Keratinocyte (primary cell): Measurements from ENCODE around the gene THTPA. TPM values are rescaled to one million over a fixed set of nuclear protein-coding genes. Genes with fewer than 3 reads are reported as not detected.
A peak's percentile ranks its signal among the peaks of the same experiment; 100 is the strongest.

Experiments
- DNase-seq: peaks from one replicate; pipeline ENCODE4 v3.0.0-alpha.2; 2011; ENCODE audit warnings: low read depth, missing footprints, low spot score
- FAIRE-seq: peaks from 2 replicates; lab custom pipeline; 2011; peaks lifted over from hg19 to GRCh38; lab: Jason Lieb, UNC
- H2AFZ ChIP-seq: 2 replicates; pipeline ENCODE4 v1.6.0; 2012; ENCODE audit warnings: low read length, control low read depth, inconsistent platforms; ENCODE audit not compliant: control insufficient read depth
- H3K27ac ChIP-seq: 2 replicates; pipeline ENCODE4 v1.5.1; 2011; ENCODE audit warnings: low read length; ENCODE audit not compliant: control insufficient read depth, insufficient read depth
- H3K27me3 ChIP-seq: 3 replicates; pipeline ENCODE4 v1.6.0; 2011; ENCODE audit warnings: low read length; ENCODE audit not compliant: control insufficient read depth, insufficient read depth; ENCODE audit errors: extremely low read depth
- H3K36me3 ChIP-seq, 2 experiments: 2 replicates in 1 of 2; 3 replicates in 1 of 2; pipeline ENCODE4 v1.5.1; 2011; ENCODE audit warnings: low read length in 2 of 2, mild to moderate bottlenecking in 1 of 2; ENCODE audit not compliant: control insufficient read depth in 2 of 2, insufficient read depth in 2 of 2; ENCODE audit errors: extremely low read depth in 1 of 2
- H3K4me1 ChIP-seq: 3 replicates; pipeline ENCODE4 v1.5.1; 2011; ENCODE audit warnings: low read length; ENCODE audit not compliant: control insufficient read depth, insufficient read depth; ENCODE audit errors: extremely low read depth
- H3K4me2 ChIP-seq: 3 replicates; pipeline ENCODE4 v1.6.0; 2011; ENCODE audit warnings: low read depth, low read length; ENCODE audit not compliant: control insufficient read depth, insufficient read depth; ENCODE audit errors: extremely low read depth
- H3K4me3 ChIP-seq, 3 experiments: fragments of 200-600 bp in 1 of 3; sonication (generic) in 1 of 3; 2 replicates in 2 of 3; 3 replicates in 1 of 3; pipeline ENCODE4 v1.5.1; 2011 to 2016; ENCODE audit warnings: low read length in 3 of 3, mild to moderate bottlenecking in 3 of 3, control low read depth in 2 of 3, inconsistent platforms in 1 of 3, low read depth in 1 of 3, mixed read lengths in 1 of 3, mixed run types in 1 of 3, moderate library complexity in 1 of 3; ENCODE audit not compliant: control insufficient read depth in 2 of 3, insufficient read depth in 2 of 3; ENCODE audit errors: extremely low read depth in 1 of 3
- H3K79me2 ChIP-seq: 2 replicates; pipeline ENCODE4 v1.6.0; 2012; ENCODE audit warnings: low read length; ENCODE audit not compliant: control insufficient read depth, insufficient read depth
- H3K9ac ChIP-seq: 3 replicates; pipeline ENCODE4 v1.6.0; 2011; ENCODE audit warnings: low read length; ENCODE audit not compliant: control insufficient read depth, insufficient read depth; ENCODE audit errors: extremely low read depth
- H3K9me1 ChIP-seq: 3 replicates; pipeline ENCODE4 v1.6.0; 2011; ENCODE audit warnings: low read length; ENCODE audit not compliant: control insufficient read depth, insufficient read depth; ENCODE audit errors: extremely low read depth
- H3K9me3 ChIP-seq: 2 replicates; pipeline ENCODE4 v1.5.1; 2012; ENCODE audit warnings: low read depth, low read length; ENCODE audit not compliant: control insufficient read depth
- H4K20me1 ChIP-seq: 3 replicates; pipeline ENCODE4 v1.6.0; 2011; ENCODE audit warnings: low read length; ENCODE audit not compliant: control insufficient read depth, insufficient read depth; ENCODE audit errors: extremely low read depth
- CTCF ChIP-seq, 3 experiments: IDR thresholded peaks in 1 of 3; conservative IDR thresholded peaks in 1 of 3; optimal IDR thresholded peaks in 1 of 3; 2 replicates in 2 of 3; 3 replicates in 1 of 3; pipeline versions ENCODE3 to v1.5.1; 2011; ENCODE audit warnings: low read length in 3 of 3, mild to moderate bottlenecking in 3 of 3, moderate library complexity in 2 of 3, control low read depth in 1 of 3, inconsistent platforms in 1 of 3; ENCODE audit not compliant: insufficient read depth in 2 of 3; ENCODE audit errors: extremely low read depth in 1 of 3
- EZH2 ChIP-seq: IDR thresholded peaks from one replicate; pipeline ENCODE4 v1.6.1; 2012; ENCODE audit warnings: inconsistent platforms, mild to moderate bottlenecking, low read length, moderate library complexity
- dilution Hi-C: fragments of 300-500 bp; cut with MboI; formaldehyde crosslinking; loops from one replicate; pipeline ENCODE4 v1.7.0; 2020; ENCODE audit warnings: low sequenced_read_pairs; ENCODE audit not compliant: extremely low pct_ligation_motif_present
- polyA plus RNA-seq, 5 experiments: library from polyadenylated mRNA; depleted of rRNA in 3 of 5; stranded (reverse) in 3 of 5; stranded (forward) in 1 of 5; unstranded in 1 of 5; fragments of >200 nt; gene quantifications; 1 replicate in 1 of 5; 2 replicates in 3 of 5; 3 replicates in 1 of 5; pipeline versions ENCODE4 v1.2.1 to v1.2.3, GENCODE V29; 2011 to 2012; ENCODE audit warnings: missing spikeins in 2 of 5, low read depth in 1 of 5, low replicate concordance in 1 of 5

THTPA gene
- polyA plus RNA-seq, 1 donor (not counting 4 experiments of a cell fraction or from before 2014, with no cell fraction given), result 3.2 TPM

- H3K27ac ChIP-seq, result no peak overlapping the region
- H2AFZ ChIP-seq, result no peak overlapping the region
- peaks cover 36% of the 10 kb centered on the region for H3K27me3 ChIP-seq
- TF ChIP-seq CTCF (optimal IDR thresholded peaks at IDR 0.05 in 1 of 3, IDR thresholded peaks at IDR 0.05 in 1 of 3, conservative IDR thresholded peaks at IDR 0.05 in 1 of 3; ENCODE audit: extremely low read depth in 1 of 3, insufficient read depth in 2 of 3, low read length in 3 of 3) (no peak), EZH2 (no peak)
- no peak overlapping the region for H3K4me3 ChIP-seq
- DNase-seq (no peak), FAIRE-seq (no peak)
- H3K9me3 ChIP-seq, result no peaks in the 10 kb centered on the region
- H4K20me1 ChIP-seq, result no peaks in the 10 kb centered on the region
- H3K4me2 ChIP-seq, result no peak overlapping the region
- H3K36me3 ChIP-seq, result no peaks in the 10 kb centered on the region
- H3K79me2 ChIP-seq, result no peaks in the 10 kb centered on the region
- peaks cover 9% of the 10 kb centered on the region for H3K4me1 ChIP-seq
- H3K9ac ChIP-seq, result no peak overlapping the region
- no peaks in the 10 kb centered on the region for H3K9me1 ChIP-seq
- dilution Hi-C loops, result no loop called here
Observed at GRCh38 chr14:23573384-23574015, 17.4 kb downstream of the THTPA start.

- H3K27me3 ChIP-seq, result peaks cover 46% of the 10 kb centered on the region
- no peaks in the 10 kb centered on the region for H4K20me1 ChIP-seq
- no peak overlapping the region for H3K4me3 ChIP-seq
- no peaks in the 10 kb centered on the region for H3K36me3 ChIP-seq
- FAIRE-seq (no peak), DNase-seq (no peak)
- H3K9me3 ChIP-seq, result no peaks in the 10 kb centered on the region
- TF ChIP-seq EZH2, result no peak
- no peak for TF ChIP-seq CTCF (optimal IDR thresholded peaks at IDR 0.05 in 1 of 3, IDR thresholded peaks at IDR 0.05 in 1 of 3, conservative IDR thresholded peaks at IDR 0.05 in 1 of 3; ENCODE audit: extremely low read depth in 1 of 3, insufficient read depth in 2 of 3, low read length in 3 of 3)
- H2AFZ ChIP-seq, result peak overlapping the region; percentile 22
- no peak overlapping the region for H3K9ac ChIP-seq
- dilution Hi-C loops, result no loop called here
- H3K4me2 ChIP-seq, result no peak overlapping the region
- H3K27ac ChIP-seq, result no peak overlapping the region
- H3K79me2 ChIP-seq, result no peaks in the 10 kb centered on the region
- no peaks in the 10 kb centered on the region for H3K9me1 ChIP-seq
- H3K4me1 ChIP-seq, result peaks cover 2% of the 10 kb centered on the region
Observed at GRCh38 chr14:23577004-23577681, 21.1 kb downstream of the THTPA start.
